22Rv1 (cell line): Measurements from ENCODE around the gene AP3S1.

Source experiments
- ZFX ChIP-seq: fragments of 450-650 bp; IDR thresholded peaks from 2 replicates; pipeline ENCODE4 v1.6.1; 2017; ENCODE audit warnings: antibody characterized with exemption, borderline replicate concordance
- TF ChIP-seq, protein P1 (sequence below): fragments of 450-650 bp; IDR thresholded peaks from 2 replicates; pipeline ENCODE4 v1.5.1; 2017; ENCODE audit warnings: mild to moderate bottlenecking

DNA sequence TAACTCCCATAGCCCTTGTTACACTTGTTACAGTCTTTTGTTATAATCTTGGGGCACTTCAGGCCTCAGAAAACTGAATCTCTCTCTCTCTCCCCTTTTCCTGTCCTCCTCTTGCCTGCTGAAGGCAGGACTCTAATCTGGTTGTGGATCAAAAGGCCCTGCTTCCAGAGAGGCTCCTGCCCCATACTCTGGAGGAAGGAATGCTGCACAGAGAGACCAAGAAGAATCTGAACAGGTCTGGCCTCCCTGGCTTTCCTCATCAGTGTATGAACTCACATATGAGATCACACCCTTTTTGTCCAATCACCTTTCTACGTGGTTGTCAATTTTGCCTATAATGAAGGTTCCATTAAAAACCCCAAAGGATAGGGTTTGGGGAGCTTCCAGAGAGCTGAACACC is 94.3 kb downstream of the AP3S1 start:
- TF ChIP-seq, protein P1, sequence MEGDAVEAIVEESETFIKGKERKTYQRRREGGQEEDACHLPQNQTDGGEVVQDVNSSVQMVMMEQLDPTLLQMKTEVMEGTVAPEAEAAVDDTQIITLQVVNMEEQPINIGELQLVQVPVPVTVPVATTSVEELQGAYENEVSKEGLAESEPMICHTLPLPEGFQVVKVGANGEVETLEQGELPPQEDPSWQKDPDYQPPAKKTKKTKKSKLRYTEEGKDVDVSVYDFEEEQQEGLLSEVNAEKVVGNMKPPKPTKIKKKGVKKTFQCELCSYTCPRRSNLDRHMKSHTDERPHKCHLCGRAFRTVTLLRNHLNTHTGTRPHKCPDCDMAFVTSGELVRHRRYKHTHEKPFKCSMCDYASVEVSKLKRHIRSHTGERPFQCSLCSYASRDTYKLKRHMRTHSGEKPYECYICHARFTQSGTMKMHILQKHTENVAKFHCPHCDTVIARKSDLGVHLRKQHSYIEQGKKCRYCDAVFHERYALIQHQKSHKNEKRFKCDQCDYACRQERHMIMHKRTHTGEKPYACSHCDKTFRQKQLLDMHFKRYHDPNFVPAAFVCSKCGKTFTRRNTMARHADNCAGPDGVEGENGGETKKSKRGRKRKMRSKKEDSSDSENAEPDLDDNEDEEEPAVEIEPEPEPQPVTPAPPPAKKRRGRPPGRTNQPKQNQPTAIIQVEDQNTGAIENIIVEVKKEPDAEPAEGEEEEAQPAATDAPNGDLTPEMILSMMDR: no peak
- no peak for TF ChIP-seq ZFX
